GM19025 (cell line): ENCODE results near the gene DHODH.

Experiments used
- ATAC-seq: cut with Tn5 transposase; IDR thresholded peaks from one replicate; pipeline ENCODE4 v1.9.1; 2021; ENCODE audit warnings: mild to moderate bottlenecking, low read depth, moderate library complexity; ENCODE audit not compliant: unreplicated experiment

The DHODH gene

GRCh38 chr16:72013389-72013788 lies 4.8 kb downstream of the DHODH start:
- ATAC-seq: no peak

- ATAC-seq: no peak
Measured at GRCh38 chr16:72013888-72014581, 5.5 kb downstream of the DHODH start.

GRCh38 chr16:72014675-72015074 lies 6.1 kb downstream of the DHODH start:
- no peak for ATAC-seq

GRCh38 chr16:72015124-72015523 lies 6.6 kb downstream of the DHODH start:
- no peak for ATAC-seq

GRCh38 chr16:72018470-72018869 lies 9.9 kb downstream of the DHODH start:
- no peak for ATAC-seq

- no peak for ATAC-seq
Measured at GRCh38 chr16:72021043-72021442, 12.5 kb downstream of the DHODH start.

- ATAC-seq: no peak
Measured at GRCh38 chr16:72022127-72022526, 13.6 kb downstream of the DHODH start.

GRCh38 chr16:72023962-72024361 lies 15.4 kb downstream of the DHODH start:
- ATAC-seq: no peak

GRCh38 chr16:72024862-72025382 lies 16.4 kb downstream of the DHODH start:
- ATAC-seq: no peak

GRCh38 chr16:72025404-72026114 lies 17.0 kb downstream of the DHODH start:
- no peak for ATAC-seq

- ATAC-seq: no peak
Measured at GRCh38 chr16:72027669-72028378, 19.3 kb downstream of the DHODH start.

- no peak for ATAC-seq
Measured at GRCh38 chr16:72029567-72030271, 21.2 kb downstream of the DHODH start.

- no peak for ATAC-seq
Measured at GRCh38 chr16:72033437-72033836, 24.9 kb downstream of the DHODH start.

GRCh38 chr16:72036098-72036497 lies 27.6 kb downstream of the DHODH start:
- ATAC-seq: no peak

- no peak for ATAC-seq
Measured at GRCh38 chr16:72042157-72042660, 33.7 kb downstream of the DHODH start.

GRCh38 chr16:72043058-72043457 lies 34.5 kb downstream of the DHODH start:
- ATAC-seq: no peak

- no peak for ATAC-seq
Measured at GRCh38 chr16:72043539-72043938, 35.0 kb downstream of the DHODH start.

- no peak for ATAC-seq
Measured at GRCh38 chr16:72044296-72044695, 35.8 kb downstream of the DHODH start.

GRCh38 chr16:72044825-72045359 lies 36.3 kb downstream of the DHODH start:
- no peak for ATAC-seq

GRCh38 chr16:72049110-72049509 lies 40.6 kb downstream of the DHODH start:
- no peak for ATAC-seq
